ENCODE data around the gene MANEAL. TPM values are rescaled to one million over a fixed set of nuclear protein-coding genes. Genes with fewer than 3 reads are reported as not detected.
A peak's percentile ranks its signal among the peaks of the same experiment; 100 is the strongest.

MANEAL gene
- total and polyA plus RNA-seq, 2 donors (not counting 1 experiment from before 2014, with no cell fraction given), result 3.1 to 6.6 TPM

- no peak for TF ChIP-seq EZH2 (IDR thresholded peaks at IDR 0.05; ENCODE audit: borderline replicate concordance, insufficient read depth, low read depth, low read length, poor library complexity, severe bottlenecking)
- TF ChIP-seq CTCF (IDR thresholded peaks at IDR 0.05), result no peak
- H3K27ac Mint-ChIP-seq, result no peak overlapping the region
- Histone ChIP-seq H3K4me3 (ENCODE audit: control extremely low read depth in 1 of 5, extremely low read depth in 1 of 5, insufficient read depth in 1 of 5, low read depth in 2 of 5, low read length in 4 of 5) (no peak overlapping the region), H3K9me3 (ENCODE audit: control extremely low read depth in 1 of 3, control insufficient read depth in 2 of 3, insufficient read depth in 1 of 3, low read length in 2 of 3) (peaks cover 0 to 5% (median 0%) of the 10 kb centered on the region in 3 donors), H3K36me3 (replicated peaks in 1 of 2; ENCODE audit: control extremely low read depth in 1 of 2, control insufficient read depth in 1 of 2, extremely low read depth in 1 of 2, insufficient read depth in 2 of 2, low read length in 1 of 2) (no peaks in the 10 kb centered on the region), H2AFZ (ENCODE audit: insufficient read depth, low read depth, low read length, poor library complexity, severe bottlenecking) (no peak overlapping the region), H4K20me1 (ENCODE audit: control insufficient read depth, insufficient read depth, low read length, poor library complexity, severe bottlenecking) (no peaks in the 10 kb centered on the region), H3K27me3 (replicated peaks in 1 of 4; ENCODE audit: control extremely low read depth in 1 of 4, control insufficient read depth in 3 of 4, insufficient read depth in 4 of 4, low read length in 3 of 4) (peaks cover 0 to 23% (median 11%) of the 10 kb centered on the region in 4 experiments), H3K79me2 (ENCODE audit: control insufficient read depth, insufficient read depth, low read length) (no peaks in the 10 kb centered on the region), H3K4me2 (replicated peaks; ENCODE audit: low read depth, low read length, poor library complexity, severe bottlenecking) (no peak overlapping the region), H3K4me1 (ENCODE audit: control insufficient read depth in 2 of 2, insufficient read depth in 2 of 2, low read length in 2 of 2) (peaks cover 6 to 11% of the 10 kb centered on the region in 2 donors), H3K27ac (ENCODE audit: low read length in 2 of 2) (no peak overlapping the region), H3K9ac (ENCODE audit: low read length) (no peak overlapping the region)
- H3K4me3 Mint-ChIP-seq, result no peak overlapping the region
- ChIA-PET CTCF (no interaction called here), POLR2A (no interaction called here)
- peaks cover 39% of the 10 kb centered on the region for H3K27me3 Mint-ChIP-seq
- ATAC-seq (ENCODE audit: low read depth) (no peak), DNase-seq (no peak)
- H3K4me1 Mint-ChIP-seq, result peaks cover 10% of the 10 kb centered on the region
- H3K9me3 Mint-ChIP-seq (ENCODE audit: insufficient read depth), result peaks cover 3% of the 10 kb centered on the region
- intact Hi-C loops (cut with micrococcal nuclease), result no loop called here
- WGBS (ENCODE audit: insufficient coverage), result no CpG with 5 or more reads among the region's 1 CpG
Measured at GRCh38 chr1:37748565-37748964, 45.1 kb upstream of the MANEAL start.

GRCh38 chr1:37752213-37752582, 41.4 kb upstream of the MANEAL start:
- POLR2A ChIA-PET, result no interaction called here
- Mint-ChIP-seq H3K27me3 (peaks cover 29% of the 10 kb centered on the region), H3K4me3 (peak overlapping the region; percentile 79), H3K27ac (no peak overlapping the region), H3K4me1 (peaks cover 12% of the 10 kb centered on the region), H3K9me3 (ENCODE audit: insufficient read depth) (no peaks in the 10 kb centered on the region)
- no peak overlapping the region for H3K27ac ChIP-seq (ENCODE audit: low read length in 2 of 2)
- TF ChIP-seq EZH2 (IDR thresholded peaks at IDR 0.05; ENCODE audit: borderline replicate concordance, insufficient read depth, low read depth, low read length, poor library complexity, severe bottlenecking) (no peak), CTCF (IDR thresholded peaks at IDR 0.05) (no peak)
- no peaks in the 10 kb centered on the region for H3K79me2 ChIP-seq (ENCODE audit: control insufficient read depth, insufficient read depth, low read length)
- H3K36me3 ChIP-seq (replicated peaks in 1 of 2; ENCODE audit: control extremely low read depth in 1 of 2, control insufficient read depth in 1 of 2, extremely low read depth in 1 of 2, insufficient read depth in 2 of 2, low read length in 1 of 2), result no peaks in the 10 kb centered on the region
- H3K4me1 ChIP-seq (ENCODE audit: control insufficient read depth in 2 of 2, insufficient read depth in 2 of 2, low read length in 2 of 2), result peaks cover 6 to 18% of the 10 kb centered on the region in 2 donors
- no peak overlapping the region for H3K9ac ChIP-seq (ENCODE audit: low read length)
- H3K9me3 ChIP-seq (ENCODE audit: control extremely low read depth in 1 of 3, control insufficient read depth in 2 of 3, insufficient read depth in 1 of 3, low read length in 2 of 3), result peaks cover 0 to 4% (median 0%) of the 10 kb centered on the region in 3 donors
- intact Hi-C loops (cut with micrococcal nuclease), result no loop called here
- no peak for ATAC-seq (ENCODE audit: low read depth)
- peak overlapping the region; percentile 38 for H2AFZ ChIP-seq (ENCODE audit: insufficient read depth, low read depth, low read length, poor library complexity, severe bottlenecking)
- WGBS (ENCODE audit: insufficient coverage), result 19% methylated on average over 7 of the region's 11 CpGs
- peak; percentile 13 for DNase-seq
- H4K20me1 ChIP-seq (ENCODE audit: control insufficient read depth, insufficient read depth, low read length, poor library complexity, severe bottlenecking), result no peaks in the 10 kb centered on the region
- CTCF ChIA-PET, result no interaction called here
- peak overlapping the region in 1 of 5 experiments; percentile 17 for H3K4me3 ChIP-seq (ENCODE audit: control extremely low read depth in 1 of 5, extremely low read depth in 1 of 5, insufficient read depth in 1 of 5, low read depth in 2 of 5, low read length in 4 of 5)
- peaks cover 0 to 37% (median 16%) of the 10 kb centered on the region in 4 experiments for H3K27me3 ChIP-seq (replicated peaks in 1 of 4; ENCODE audit: control extremely low read depth in 1 of 4, control insufficient read depth in 3 of 4, insufficient read depth in 4 of 4, low read length in 3 of 4)
- H3K4me2 ChIP-seq (replicated peaks; ENCODE audit: low read depth, low read length, poor library complexity, severe bottlenecking), result peak overlapping the region; percentile 71
